HepG2 (cell line): ENCODE results near the gene AIP. TPM values are rescaled to one million over a fixed set of nuclear protein-coding genes. Genes with fewer than 3 reads are reported as not detected.
A peak's percentile ranks its signal among the peaks of the same experiment; 100 is the strongest.

Experiments used
- IRX3 ChIP-seq: sonication (generic); formaldehyde crosslinking; IDR thresholded peaks from 2 replicates; pipeline ENCODE4 v1.8.1; 2023; ENCODE audit warnings: mild to moderate bottlenecking, low read depth, missing genetic modification reagents, borderline replicate concordance
- JARID2 ChIP-seq: sonication (generic); formaldehyde crosslinking; IDR thresholded peaks from 2 replicates; pipeline ENCODE4 v1.8.1; 2023; ENCODE audit warnings: missing genetic modification reagents, inconsistent platforms; ENCODE audit not compliant: insufficient replicate concordance
- MEIS1 ChIP-seq: sonication (generic); formaldehyde crosslinking; IDR thresholded peaks from 2 replicates; pipeline ENCODE4 v1.9.0; 2021; ENCODE audit warnings: mild to moderate bottlenecking, missing genetic modification reagents, moderate library complexity, borderline replicate concordance
- NFYB ChIP-seq: sonication (generic); formaldehyde crosslinking; IDR thresholded peaks from 2 replicates; pipeline ENCODE4 v1.4.0; 2020; ENCODE audit warnings: missing genetic modification reagents
- PAWR ChIP-seq: sonication (generic); formaldehyde crosslinking; IDR thresholded peaks from 2 replicates; pipeline ENCODE4 v1.4.0; 2020; ENCODE audit warnings: missing genetic modification reagents, mild to moderate bottlenecking, borderline replicate concordance
- PRDM10 ChIP-seq: sonication (generic); formaldehyde crosslinking; IDR thresholded peaks from 2 replicates; pipeline ENCODE4 v1.4.0; 2020; ENCODE audit warnings: low read depth, missing genetic modification reagents
- PREB ChIP-seq: sonication (generic); formaldehyde crosslinking; IDR thresholded peaks from 2 replicates; pipeline ENCODE4 v1.4.0; 2020; ENCODE audit warnings: missing genetic modification reagents
- RXRA ChIP-seq: sonication (generic); formaldehyde crosslinking; IDR thresholded peaks from 2 replicates; pipeline ENCODE4 v1.5.1; 2020; ENCODE audit warnings: missing genetic modification reagents
- SOX6 ChIP-seq, 2 experiments: fragments of 450-650 bp in 1 of 2; sonication (generic) in 1 of 2; formaldehyde crosslinking in 1 of 2; IDR thresholded peaks; 2 replicates each; pipeline versions ENCODE4 v1.4.0 to v1.6.1; 2017 to 2020; ENCODE audit warnings: antibody characterized with exemption in 1 of 2, mild to moderate bottlenecking in 1 of 2, missing genetic modification reagents in 1 of 2
- ZFX ChIP-seq: sonication (generic); formaldehyde crosslinking; IDR thresholded peaks from 2 replicates; pipeline ENCODE4 v1.4.0; 2020; ENCODE audit warnings: mild to moderate bottlenecking, low read depth, missing genetic modification reagents, moderate library complexity
- ZNF10 ChIP-seq: sonication (generic); formaldehyde crosslinking; IDR thresholded peaks from 2 replicates; pipeline ENCODE4 v1.4.0; 2020; ENCODE audit warnings: mild to moderate bottlenecking, low read depth, missing genetic modification reagents, borderline replicate concordance
- ZNF260 ChIP-seq: sonication (generic); formaldehyde crosslinking; IDR thresholded peaks from 2 replicates; pipeline ENCODE4 v1.4.0; 2020; ENCODE audit warnings: missing genetic modification reagents, low read depth, mild to moderate bottlenecking, borderline replicate concordance
- ZNF292 ChIP-seq: sonication (generic); formaldehyde crosslinking; IDR thresholded peaks from 2 replicates; pipeline ENCODE4 v1.8.1; 2022; ENCODE audit warnings: mild to moderate bottlenecking, low read depth, missing genetic modification reagents, borderline replicate concordance
- ZNF660 ChIP-seq: sonication (generic); formaldehyde crosslinking; IDR thresholded peaks from 2 replicates; pipeline ENCODE4 v1.5.1; 2020; ENCODE audit warnings: mild to moderate bottlenecking, low read depth, missing genetic modification reagents, borderline replicate concordance
- ZNF781 ChIP-seq: sonication (generic); formaldehyde crosslinking; IDR thresholded peaks from 2 replicates; pipeline ENCODE4 v1.5.1; 2020; ENCODE audit warnings: borderline replicate concordance, mild to moderate bottlenecking, missing genetic modification reagents; ENCODE audit errors: not compliant biosample characterization
- ZNF792 ChIP-seq: IDR thresholded peaks from 2 replicates; pipeline ENCODE4 v1.6.1; 2016
- polyA plus RNA-seq, 8 experiments: library from polyadenylated mRNA; depleted of rRNA in 3 of 8; stranded (reverse) in 7 of 8; unstranded in 1 of 8; fragments of >200 nt; fragmentation: Illumina TruSeq in 4 of 8; extraction: Trizol in 4 of 8; gene quantifications; 2 replicates each; pipeline versions ENCODE4 v1.2.1 to v1.2.3, GENCODE V29; 2011 to 2016; ENCODE audit warnings: low read depth in 4 of 8, missing spikeins in 1 of 8, mixed read lengths in 1 of 8; ENCODE audit not compliant: insufficient read depth in 1 of 8
- total RNA-seq, 5 experiments: library from RNA; depleted of rRNA; stranded (reverse); fragments of >200 nt; fragmentation: Illumina TruSeq; extraction: Trizol; gene quantifications; 2 replicates each; pipeline ENCODE4 v1.2.3, GENCODE V29; 2016; ENCODE audit warnings: low read depth in 1 of 5
- TF ChIP-seq, protein P1 (sequence below): sonication (generic); formaldehyde crosslinking; IDR thresholded peaks from 2 replicates; pipeline ENCODE4 v1.4.0; 2020; ENCODE audit warnings: missing genetic modification reagents

Gene AIP
- total and polyA plus RNA-seq, 2 of the 13 experiments (the other 11 are each of a cell fraction or from before 2014, with no cell fraction given), result 51.8 to 110 TPM

GRCh38 chr11:67505605-67506396 is 23.0 kb downstream of the AIP start (continued):
- TF ChIP-seq, protein P1, sequence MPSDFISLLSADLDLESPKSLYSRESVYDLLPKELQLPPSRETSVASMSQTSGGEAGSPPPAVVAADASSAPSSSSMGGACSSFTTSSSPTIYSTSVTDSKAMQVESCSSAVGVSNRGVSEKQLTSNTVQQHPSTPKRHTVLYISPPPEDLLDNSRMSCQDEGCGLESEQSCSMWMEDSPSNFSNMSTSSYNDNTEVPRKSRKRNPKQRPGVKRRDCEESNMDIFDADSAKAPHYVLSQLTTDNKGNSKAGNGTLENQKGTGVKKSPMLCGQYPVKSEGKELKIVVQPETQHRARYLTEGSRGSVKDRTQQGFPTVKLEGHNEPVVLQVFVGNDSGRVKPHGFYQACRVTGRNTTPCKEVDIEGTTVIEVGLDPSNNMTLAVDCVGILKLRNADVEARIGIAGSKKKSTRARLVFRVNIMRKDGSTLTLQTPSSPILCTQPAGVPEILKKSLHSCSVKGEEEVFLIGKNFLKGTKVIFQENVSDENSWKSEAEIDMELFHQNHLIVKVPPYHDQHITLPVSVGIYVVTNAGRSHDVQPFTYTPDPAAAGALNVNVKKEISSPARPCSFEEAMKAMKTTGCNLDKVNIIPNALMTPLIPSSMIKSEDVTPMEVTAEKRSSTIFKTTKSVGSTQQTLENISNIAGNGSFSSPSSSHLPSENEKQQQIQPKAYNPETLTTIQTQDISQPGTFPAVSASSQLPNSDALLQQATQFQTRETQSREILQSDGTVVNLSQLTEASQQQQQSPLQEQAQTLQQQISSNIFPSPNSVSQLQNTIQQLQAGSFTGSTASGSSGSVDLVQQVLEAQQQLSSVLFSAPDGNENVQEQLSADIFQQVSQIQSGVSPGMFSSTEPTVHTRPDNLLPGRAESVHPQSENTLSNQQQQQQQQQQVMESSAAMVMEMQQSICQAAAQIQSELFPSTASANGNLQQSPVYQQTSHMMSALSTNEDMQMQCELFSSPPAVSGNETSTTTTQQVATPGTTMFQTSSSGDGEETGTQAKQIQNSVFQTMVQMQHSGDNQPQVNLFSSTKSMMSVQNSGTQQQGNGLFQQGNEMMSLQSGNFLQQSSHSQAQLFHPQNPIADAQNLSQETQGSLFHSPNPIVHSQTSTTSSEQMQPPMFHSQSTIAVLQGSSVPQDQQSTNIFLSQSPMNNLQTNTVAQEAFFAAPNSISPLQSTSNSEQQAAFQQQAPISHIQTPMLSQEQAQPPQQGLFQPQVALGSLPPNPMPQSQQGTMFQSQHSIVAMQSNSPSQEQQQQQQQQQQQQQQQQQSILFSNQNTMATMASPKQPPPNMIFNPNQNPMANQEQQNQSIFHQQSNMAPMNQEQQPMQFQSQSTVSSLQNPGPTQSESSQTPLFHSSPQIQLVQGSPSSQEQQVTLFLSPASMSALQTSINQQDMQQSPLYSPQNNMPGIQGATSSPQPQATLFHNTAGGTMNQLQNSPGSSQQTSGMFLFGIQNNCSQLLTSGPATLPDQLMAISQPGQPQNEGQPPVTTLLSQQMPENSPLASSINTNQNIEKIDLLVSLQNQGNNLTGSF (CRISPR knock-in tag), result no peak
- TF ChIP-seq IRX3 (no peak), ZNF781 (CRISPR knock-in tag) (peak; percentile 47), PAWR (CRISPR knock-in tag) (no peak), ZNF10 (CRISPR knock-in tag) (no peak), JARID2 (CRISPR knock-in tag) (no peak), PRDM10 (0 out of 2 replicates have a peak, but pooled peaks have one; percentile 20), ZNF260 (CRISPR knock-in tag) (no peak), RXRA (peak; percentile 68), PREB (CRISPR knock-in tag) (no peak), NFYB (no peak), MEIS1 (CRISPR knock-in tag) (no peak), ZFX (CRISPR knock-in tag) (peak; percentile 86), ZNF660 (CRISPR knock-in tag) (no peak), SOX6 (IDR thresholded peaks at IDR 0.05) (no peak), SOX6 (CRISPR knock-in tag; IDR thresholded peaks at IDR 0.05) (no peak), ZNF292 (peak; percentile 59; the same call in 1 of the 2 replicates), ZNF792 (CRISPR knock-in tag) (0 out of 2 replicates have a peak, but pooled peaks have one; percentile 22)
